H9 (cell line): Measurements from ENCODE around the gene TLE4. TPM values are rescaled to one million over a fixed set of nuclear protein-coding genes. Genes with fewer than 3 reads are reported as not detected.

Source experiments
- DNase-seq: peaks from one replicate; pipeline ENCODE4 v3.0.0-alpha.2; 2017
- H2AFZ ChIP-seq: one replicate; pipeline ENCODE4 v1.6.1; 2013; ENCODE audit warnings: mild to moderate bottlenecking, low read length, control low read depth, moderate library complexity
- H2AK5ac ChIP-seq: 2 replicates; pipeline ENCODE4 v1.6.1; 2013; ENCODE audit warnings: low read length, control low read depth, mixed read lengths; ENCODE audit not compliant: insufficient read length
- H2BK120ac ChIP-seq: one replicate; pipeline ENCODE4 v1.6.1; 2013; ENCODE audit warnings: low read depth, mild to moderate bottlenecking, low read length, control low read depth, inconsistent platforms; ENCODE audit not compliant: poor library complexity, severe bottlenecking
- H2BK12ac ChIP-seq: 2 replicates; pipeline ENCODE4 v1.6.1; 2013; ENCODE audit warnings: low read length, control low read depth, mixed read lengths, low read depth; ENCODE audit not compliant: insufficient read length
- H2BK15ac ChIP-seq: 2 replicates; pipeline ENCODE4 v1.6.1; 2013; ENCODE audit warnings: low read depth, low read length, control low read depth
- H2BK20ac ChIP-seq: one replicate; pipeline ENCODE4 v1.6.1; 2013; ENCODE audit warnings: low read depth, mild to moderate bottlenecking, low read length, control low read depth, inconsistent platforms; ENCODE audit not compliant: poor library complexity, severe bottlenecking
- H2BK5ac ChIP-seq: 2 replicates; pipeline ENCODE4 v1.6.1; 2013; ENCODE audit warnings: low read length, control low read depth, mixed read lengths; ENCODE audit not compliant: insufficient read length
- H3K14ac ChIP-seq: 2 replicates; pipeline ENCODE4 v1.6.1; 2013; ENCODE audit warnings: low read length, control low read depth; ENCODE audit not compliant: insufficient read depth
- H3K18ac ChIP-seq: 2 replicates; pipeline ENCODE4 v1.6.1; 2013; ENCODE audit warnings: low read depth, mild to moderate bottlenecking, mixed read lengths, low read length, control low read depth; ENCODE audit not compliant: insufficient read length
- H3K23ac ChIP-seq: 2 replicates; pipeline ENCODE4 v1.6.1; 2013; ENCODE audit warnings: low read length, control low read depth, mixed read lengths, low read depth; ENCODE audit not compliant: insufficient read length
- H3K23me2 ChIP-seq: 2 replicates; pipeline ENCODE4 v1.6.1; 2013; ENCODE audit warnings: low read depth, mild to moderate bottlenecking, mixed read lengths, low read length, control low read depth; ENCODE audit not compliant: insufficient read length, poor library complexity, severe bottlenecking
- H3K27ac ChIP-seq: 2 replicates; pipeline ENCODE4 v1.5.1; 2013; ENCODE audit warnings: low read length, control low read depth, mixed read lengths, low read depth; ENCODE audit not compliant: insufficient read length
- H3K27me3 ChIP-seq: 2 replicates; pipeline ENCODE4 v1.6.1; 2013; ENCODE audit warnings: low read length, control low read depth, inconsistent platforms; ENCODE audit not compliant: insufficient read depth
- H3K4ac ChIP-seq: 2 replicates; pipeline ENCODE4 v1.6.1; 2013; ENCODE audit warnings: low read depth, mild to moderate bottlenecking, control low read depth, inconsistent platforms, low read length, moderate library complexity
- H3K4me1 ChIP-seq: 2 replicates; pipeline ENCODE4 v1.6.1; 2013; ENCODE audit warnings: low read length, control low read depth, inconsistent platforms; ENCODE audit not compliant: insufficient read depth
- H3K4me2 ChIP-seq: 2 replicates; pipeline ENCODE4 v1.6.1; 2013; ENCODE audit warnings: low read length, control low read depth, mixed read lengths; ENCODE audit not compliant: insufficient read length, insufficient read depth
- H3K56ac ChIP-seq: 2 replicates; pipeline ENCODE4 v1.6.1; 2013; ENCODE audit warnings: low read depth, mild to moderate bottlenecking, mixed read lengths, low read length, control low read depth; ENCODE audit not compliant: insufficient read length
- H3K79me1 ChIP-seq: 2 replicates; pipeline ENCODE4 v1.6.1; 2013; ENCODE audit warnings: low read depth, mild to moderate bottlenecking, moderate library complexity, low read length, control low read depth, inconsistent platforms; ENCODE audit not compliant: insufficient read depth, poor library complexity, severe bottlenecking
- H3K79me2 ChIP-seq: 2 replicates; pipeline ENCODE4 v1.6.1; 2013; ENCODE audit warnings: low read length, control low read depth, inconsistent platforms; ENCODE audit not compliant: insufficient read depth
- H3K9ac ChIP-seq: 2 replicates; pipeline ENCODE4 v1.6.1; 2013; ENCODE audit warnings: low read length, control low read depth, mixed read lengths; ENCODE audit not compliant: insufficient read length; ENCODE audit errors: extremely low read depth
- H3K9me3 ChIP-seq: one replicate; pipeline ENCODE4 v1.6.1; 2013; ENCODE audit warnings: low read depth, low read length, inconsistent platforms; ENCODE audit not compliant: control insufficient read depth
- H3T11ph ChIP-seq: one replicate; pipeline ENCODE4 v1.6.1; 2013; ENCODE audit warnings: mild to moderate bottlenecking, low read length, control low read depth, inconsistent platforms
- H4K20me1 ChIP-seq: one replicate; pipeline ENCODE4 v1.6.1; 2013; ENCODE audit not compliant: control insufficient read depth, insufficient read length, insufficient read depth
- H4K5ac ChIP-seq: 2 replicates; pipeline ENCODE4 v1.6.1; 2013; ENCODE audit warnings: low read depth, mild to moderate bottlenecking, mixed read lengths, low read length, control low read depth; ENCODE audit not compliant: insufficient read length
- H4K8ac ChIP-seq: replicated peaks from 2 replicates; pipeline ENCODE4 v1.6.1; 2013; ENCODE audit warnings: low read length, control low read depth, mixed read lengths, low read depth; ENCODE audit not compliant: insufficient read length
- H4K91ac ChIP-seq: 2 replicates; pipeline ENCODE4 v1.6.1; 2013; ENCODE audit warnings: low read depth, mild to moderate bottlenecking, moderate library complexity, mixed read lengths, low read length, control low read depth; ENCODE audit not compliant: insufficient read length
- H3K27ac Mint-ChIP-seq, 3 experiments: 2 replicates in 2 of 3; 3 replicates in 1 of 3; pipeline ENCODE4 v1.8.0; 2020 to 2021; ENCODE audit warnings: mixed read lengths in 3 of 3, mild to moderate bottlenecking in 1 of 3, moderate library complexity in 1 of 3
- H3K27me3 Mint-ChIP-seq: 2 replicates; pipeline ENCODE4 v1.8.0; 2021; ENCODE audit warnings: low read depth, mild to moderate bottlenecking, moderate library complexity, mixed read lengths
- H3K36me3 Mint-ChIP-seq, 3 experiments: 2 replicates in 2 of 3; 3 replicates in 1 of 3; pipeline ENCODE4 v1.8.0; 2020 to 2021; ENCODE audit warnings: low read depth in 3 of 3, mixed read lengths in 3 of 3; ENCODE audit not compliant: insufficient read depth in 1 of 3
- H3K4me1 Mint-ChIP-seq, 2 experiments: 2 replicates each; pipeline ENCODE4 v1.8.0; 2020; ENCODE audit warnings: mixed read lengths in 2 of 2
- H3K4me3 Mint-ChIP-seq, 2 experiments: 2 replicates in 1 of 2; 3 replicates in 1 of 2; pipeline ENCODE4 v1.8.0; 2020 to 2021; ENCODE audit warnings: mild to moderate bottlenecking in 2 of 2, mixed read lengths in 2 of 2, moderate library complexity in 1 of 2
- H3K9me3 Mint-ChIP-seq, 2 experiments: 2 replicates in 1 of 2; 3 replicates in 1 of 2; pipeline ENCODE4 v1.8.0; 2020; ENCODE audit warnings: mild to moderate bottlenecking in 2 of 2, mixed read lengths in 2 of 2, moderate library complexity in 1 of 2
- WGBS: extraction: QIAGEN DNeasy Blood & Tissue Kit; methylation state at CpG from one replicate; pipeline ENCODE4 v1.1.7; 2013; ENCODE audit warnings: missing lambda C conversion rate, low lambda C conversion rate, mixed read lengths; ENCODE audit not compliant: insufficient read length; ENCODE audit errors: extremely low coverage; 5-methylcytosine and 5-hydroxymethylcytosine counted together
- total RNA-seq: library from RNA; stranded (reverse); gene quantifications from 2 replicates; pipeline ENCODE4 v1.2.1, GENCODE V29; 2021
- TF ChIP-seq, protein P1 (sequence below): fragments of 200-600 bp; sonication (generic); conservative IDR thresholded peaks from 3 replicates; pipeline ENCODE4 v1.8.0; 2021; ENCODE audit warnings: antibody characterized with exemption, mild to moderate bottlenecking

Gene TLE4
- total RNA-seq, 1 experiment from 2014 or later = 35.1 TPM

DNA sequence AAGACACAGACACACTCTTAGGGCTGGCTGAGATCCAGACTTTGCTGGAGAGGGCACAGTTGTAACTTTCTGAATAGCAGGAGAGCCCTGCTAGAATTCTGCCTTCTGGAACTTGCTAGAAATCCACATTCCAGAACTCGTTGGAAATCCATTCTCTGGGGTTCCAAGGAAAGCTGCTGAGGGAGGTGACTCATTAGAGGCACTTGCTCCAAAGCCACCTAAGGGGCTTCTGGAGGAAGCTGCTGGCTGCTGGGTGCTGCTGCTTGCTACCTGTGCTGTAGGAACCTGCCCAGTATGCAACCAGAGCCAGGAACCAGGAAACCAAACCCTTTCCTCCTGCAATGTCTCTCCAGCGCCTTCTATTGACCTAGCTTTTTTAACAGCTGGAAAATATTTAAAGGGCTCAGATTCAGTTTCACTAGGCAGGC, 4.1 kb upstream of the TLE4 start:
- no peak overlapping the region for H2BK12ac ChIP-seq
- TF ChIP-seq, protein P1, sequence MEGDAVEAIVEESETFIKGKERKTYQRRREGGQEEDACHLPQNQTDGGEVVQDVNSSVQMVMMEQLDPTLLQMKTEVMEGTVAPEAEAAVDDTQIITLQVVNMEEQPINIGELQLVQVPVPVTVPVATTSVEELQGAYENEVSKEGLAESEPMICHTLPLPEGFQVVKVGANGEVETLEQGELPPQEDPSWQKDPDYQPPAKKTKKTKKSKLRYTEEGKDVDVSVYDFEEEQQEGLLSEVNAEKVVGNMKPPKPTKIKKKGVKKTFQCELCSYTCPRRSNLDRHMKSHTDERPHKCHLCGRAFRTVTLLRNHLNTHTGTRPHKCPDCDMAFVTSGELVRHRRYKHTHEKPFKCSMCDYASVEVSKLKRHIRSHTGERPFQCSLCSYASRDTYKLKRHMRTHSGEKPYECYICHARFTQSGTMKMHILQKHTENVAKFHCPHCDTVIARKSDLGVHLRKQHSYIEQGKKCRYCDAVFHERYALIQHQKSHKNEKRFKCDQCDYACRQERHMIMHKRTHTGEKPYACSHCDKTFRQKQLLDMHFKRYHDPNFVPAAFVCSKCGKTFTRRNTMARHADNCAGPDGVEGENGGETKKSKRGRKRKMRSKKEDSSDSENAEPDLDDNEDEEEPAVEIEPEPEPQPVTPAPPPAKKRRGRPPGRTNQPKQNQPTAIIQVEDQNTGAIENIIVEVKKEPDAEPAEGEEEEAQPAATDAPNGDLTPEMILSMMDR = peak; percentile 29; the same call in 1 of the 3 replicates
- H4K5ac ChIP-seq = no peak overlapping the region
- H3K4ac ChIP-seq = no peak overlapping the region
- no peaks in the 10 kb centered on the region for H3K27me3 ChIP-seq
- H3K79me1 ChIP-seq = no peaks in the 10 kb centered on the region
- H4K8ac ChIP-seq = no peak overlapping the region
- no peak overlapping the region for H4K91ac ChIP-seq
- no peaks in the 10 kb centered on the region for H3K9me3 ChIP-seq
- no peaks in the 10 kb centered on the region for H3K4me1 ChIP-seq
- no peak overlapping the region for H2BK15ac ChIP-seq
- H3K79me2 ChIP-seq = no peaks in the 10 kb centered on the region
- no peak overlapping the region for H3T11ph ChIP-seq
- no peak overlapping the region for H2BK120ac ChIP-seq
- no peak overlapping the region for H3K4me2 ChIP-seq
- H2BK20ac ChIP-seq = no peak overlapping the region
- no peak overlapping the region for H3K4me3 Mint-ChIP-seq
- H3K23me2 ChIP-seq = peaks cover 10% of the 10 kb centered on the region
- no peak overlapping the region for H3K18ac ChIP-seq
- no peak overlapping the region for H2BK5ac ChIP-seq
- no CpG with 5 or more reads among the region's 2 CpGs for WGBS
- H3K27ac Mint-ChIP-seq = no peak overlapping the region
- no peaks in the 10 kb centered on the region for H3K36me3 Mint-ChIP-seq
- no peak overlapping the region for H3K9ac ChIP-seq
- H2AFZ ChIP-seq = no peak overlapping the region
- H3K56ac ChIP-seq = no peak overlapping the region
- H3K27ac ChIP-seq = no peak overlapping the region
- peaks cover 4 to 5% of the 10 kb centered on the region in 2 experiments for H3K4me1 Mint-ChIP-seq
- peaks cover 7% of the 10 kb centered on the region for H3K27me3 Mint-ChIP-seq
- no peak overlapping the region for H3K23ac ChIP-seq
- H3K14ac ChIP-seq = no peak overlapping the region
- H4K20me1 ChIP-seq = no peaks in the 10 kb centered on the region
- DNase-seq = peak; percentile 28
- no peak overlapping the region for H2AK5ac ChIP-seq
- H3K9me3 Mint-ChIP-seq = no peaks in the 10 kb centered on the region
